Caco-2 (cell line): ENCODE data around the gene UBE2E3. TPM values are rescaled to one million over a fixed set of nuclear protein-coding genes. Genes with fewer than 3 reads are reported as not detected.
"Not testable (repeated sequence)": the region's sequence is repeated elsewhere in the genome, so short reads cannot be mapped to it uniquely, and the experiment has no call there.

Source experiments
- BruUV-seq: library from RNA; stranded (reverse); fragments of 400-500 nt; replicated peaks from 2 replicates; lab custom pipeline; 2021; lab: Mats Ljungman, UMichigan
- CTCF ChIA-PET: fragments of 300-600 bp; sonication (Branson Sonifier 250); formaldehyde crosslinking; loops from one replicate; lab custom pipeline; 2022; ENCODE audit warnings: antibody characterized with exemption; lab: Charles Lee
- POLR2A ChIA-PET: fragments of 300-600 bp; sonication (Branson Sonifier 250); formaldehyde crosslinking; loops from one replicate; lab custom pipeline; 2022; ENCODE audit warnings: antibody characterized with exemption; lab: Charles Lee
- DNase-seq, 2 experiments: peaks; one replicate each; pipeline versions ENCODE4 v3.0.0 to v3.0.0-alpha.2; 2020 to 2022
- H3K27me3 ChIP-seq: replicated peaks from 2 replicates; pipeline ENCODE4 v1.6.0; 2011; ENCODE audit warnings: low read length; ENCODE audit not compliant: control insufficient read depth, insufficient read depth
- H3K36me3 ChIP-seq: 2 replicates; pipeline ENCODE4 v1.5.1; 2011; ENCODE audit warnings: low read length; ENCODE audit not compliant: control insufficient read depth, insufficient read depth
- H3K4me1 ChIP-seq: fragments of 250-450 bp; sonication (Bioruptor Pico); 2 replicates; pipeline ENCODE4 v1.5.1; 2020; ENCODE audit warnings: mild to moderate bottlenecking
- H3K4me3 ChIP-seq: 2 replicates; pipeline ENCODE4 v1.5.1; 2011; ENCODE audit warnings: low read depth, mild to moderate bottlenecking, control low read depth, low read length
- H3K9me3 ChIP-seq: fragments of 250-450 bp; sonication (Bioruptor Pico); 2 replicates; pipeline ENCODE4 v1.5.1; 2020; ENCODE audit warnings: mild to moderate bottlenecking, moderate library complexity
- H3K27ac Mint-ChIP-seq: one replicate; pipeline ENCODE4 v1.8.0; 2022; ENCODE audit warnings: mixed read lengths; ENCODE audit not compliant: unreplicated experiment
- H3K27me3 Mint-ChIP-seq: one replicate; pipeline ENCODE4 v1.8.0; 2022; ENCODE audit warnings: mixed read lengths; ENCODE audit not compliant: insufficient read depth, unreplicated experiment
- H3K36me3 Mint-ChIP-seq: one replicate; pipeline ENCODE4 v1.8.0; 2022; ENCODE audit warnings: mild to moderate bottlenecking, mixed read lengths; ENCODE audit not compliant: insufficient read depth, unreplicated experiment
- H3K4me1 Mint-ChIP-seq: one replicate; pipeline ENCODE4 v1.8.0; 2022; ENCODE audit warnings: low read depth, mixed read lengths; ENCODE audit not compliant: unreplicated experiment
- H3K4me3 Mint-ChIP-seq: one replicate; pipeline ENCODE4 v1.8.0; 2022; ENCODE audit warnings: mild to moderate bottlenecking, moderate library complexity, mixed read lengths; ENCODE audit not compliant: unreplicated experiment
- H3K9me3 Mint-ChIP-seq: one replicate; pipeline ENCODE4 v1.8.0; 2022; ENCODE audit warnings: mixed read lengths; ENCODE audit not compliant: unreplicated experiment
- intact Hi-C: fragments of 100-400 bp; cut with micrococcal nuclease; formaldehyde crosslinking; loops from one replicate; pipeline ENCODE4 v1.10.0; 2022; ENCODE audit not compliant: unreplicated experiment
- total RNA-seq: library from RNA; stranded (reverse); gene quantifications from 2 replicates; pipeline ENCODE4 v1.2.3, GENCODE V29; 2022
- TF ChIP-seq, protein P1 (sequence below), 2 experiments: fragments of 200-600 bp in 1 of 2; IDR thresholded peaks; 1 replicate in 1 of 2; 2 replicates in 1 of 2; pipeline versions ENCODE4 v1.5.1 to v1.8.0; 2011 to 2022; ENCODE audit warnings: antibody characterized with exemption in 1 of 2, control low read depth in 1 of 2, inconsistent platforms in 1 of 2, low read depth in 1 of 2, low read length in 1 of 2, mild to moderate bottlenecking in 1 of 2, moderate library complexity in 1 of 2; ENCODE audit not compliant: insufficient read depth in 1 of 2, severe bottlenecking in 1 of 2, unreplicated experiment in 1 of 2

UBE2E3 gene
- total RNA-seq, 1 experiment from 2014 or later = 9.0 TPM

DNA sequence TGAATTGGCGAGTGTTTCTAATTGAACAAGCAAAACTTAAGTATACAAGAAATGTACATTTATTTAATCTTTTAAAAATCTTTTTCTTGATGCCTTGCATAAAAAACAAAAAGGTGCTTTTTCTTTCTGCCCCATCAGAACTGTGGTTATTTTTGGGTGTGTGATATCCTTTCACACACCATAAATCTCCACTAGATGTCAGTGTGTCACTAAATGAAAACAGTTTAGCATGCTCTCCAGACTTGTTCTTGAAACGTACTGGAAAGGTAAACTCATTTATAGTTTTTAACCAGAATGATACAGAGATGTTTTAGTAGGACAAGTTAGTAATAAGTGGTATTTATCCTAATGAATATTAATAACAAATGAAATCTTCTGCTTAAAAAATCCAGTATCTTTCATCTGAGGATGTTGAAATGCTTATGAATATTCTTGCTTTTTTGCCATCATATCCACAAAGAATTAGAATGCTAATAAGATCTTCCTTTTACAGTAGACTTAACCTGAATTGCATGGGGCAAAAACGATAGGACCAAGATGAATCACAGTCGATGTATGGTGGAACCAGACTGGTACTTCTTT, 96.8 kb downstream of the UBE2E3 start:
- CTCF ChIA-PET = no interaction called here
- no peaks in the 10 kb centered on the region for H3K36me3 ChIP-seq
- BruUV-seq = no TSS peak
- intact Hi-C loops = loop anchor here (1.0 kb wide), 2 partner anchors 389 to 638 kb away; no protein-coding TSS in a partner anchor
- POLR2A ChIA-PET = no interaction called here
- no peaks in the 10 kb centered on the region for H3K9me3 ChIP-seq
- peak in 1 of 2 experiments; percentile 36 for DNase-seq
- no peaks in the 10 kb centered on the region for H3K4me1 Mint-ChIP-seq
- TF ChIP-seq, protein P1, sequence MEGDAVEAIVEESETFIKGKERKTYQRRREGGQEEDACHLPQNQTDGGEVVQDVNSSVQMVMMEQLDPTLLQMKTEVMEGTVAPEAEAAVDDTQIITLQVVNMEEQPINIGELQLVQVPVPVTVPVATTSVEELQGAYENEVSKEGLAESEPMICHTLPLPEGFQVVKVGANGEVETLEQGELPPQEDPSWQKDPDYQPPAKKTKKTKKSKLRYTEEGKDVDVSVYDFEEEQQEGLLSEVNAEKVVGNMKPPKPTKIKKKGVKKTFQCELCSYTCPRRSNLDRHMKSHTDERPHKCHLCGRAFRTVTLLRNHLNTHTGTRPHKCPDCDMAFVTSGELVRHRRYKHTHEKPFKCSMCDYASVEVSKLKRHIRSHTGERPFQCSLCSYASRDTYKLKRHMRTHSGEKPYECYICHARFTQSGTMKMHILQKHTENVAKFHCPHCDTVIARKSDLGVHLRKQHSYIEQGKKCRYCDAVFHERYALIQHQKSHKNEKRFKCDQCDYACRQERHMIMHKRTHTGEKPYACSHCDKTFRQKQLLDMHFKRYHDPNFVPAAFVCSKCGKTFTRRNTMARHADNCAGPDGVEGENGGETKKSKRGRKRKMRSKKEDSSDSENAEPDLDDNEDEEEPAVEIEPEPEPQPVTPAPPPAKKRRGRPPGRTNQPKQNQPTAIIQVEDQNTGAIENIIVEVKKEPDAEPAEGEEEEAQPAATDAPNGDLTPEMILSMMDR (IDR thresholded peaks at IDR 0.05; ENCODE audit: insufficient read depth in 1 of 2, low read depth in 1 of 2, low read length in 1 of 2, severe bottlenecking in 1 of 2, unreplicated experiment in 1 of 2) = peak; percentile 51 to 72
- peaks cover 2% of the 10 kb centered on the region for H3K27me3 Mint-ChIP-seq
- no peaks in the 10 kb centered on the region for H3K27me3 ChIP-seq
- H3K27ac Mint-ChIP-seq = no peak overlapping the region
- H3K9me3 Mint-ChIP-seq = no peaks in the 10 kb centered on the region
- no peak overlapping the region for H3K4me3 Mint-ChIP-seq
- H3K4me3 ChIP-seq = no peak overlapping the region
- no peaks in the 10 kb centered on the region for H3K36me3 Mint-ChIP-seq
- no peaks in the 10 kb centered on the region for H3K4me1 ChIP-seq

DNA sequence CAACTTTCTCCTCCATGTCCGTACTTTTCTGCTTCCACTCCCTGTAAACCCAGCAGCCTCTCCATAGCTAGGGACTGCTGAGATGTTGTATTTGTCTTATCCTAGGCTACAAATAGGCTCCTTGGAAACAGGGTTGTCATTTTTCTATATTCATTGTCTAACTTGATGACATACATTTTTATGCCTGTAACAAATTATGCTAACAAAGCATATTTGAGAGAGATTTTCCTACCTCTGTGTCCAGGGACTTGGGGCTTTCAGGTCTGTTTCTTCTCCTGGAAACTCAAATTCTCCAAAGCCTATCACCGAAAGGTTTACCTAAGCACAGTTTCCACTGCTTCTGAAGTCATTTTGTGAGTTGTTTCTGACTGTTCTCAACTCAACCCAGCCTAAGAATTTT, 102.7 kb downstream of the UBE2E3 start:
- no peaks in the 10 kb centered on the region for H3K9me3 Mint-ChIP-seq
- Histone ChIP-seq H3K27me3 (no peaks in the 10 kb centered on the region), H3K4me3 (no peak overlapping the region), H3K9me3 (no peaks in the 10 kb centered on the region), H3K36me3 (no peaks in the 10 kb centered on the region), H3K4me1 (no peaks in the 10 kb centered on the region)
- H3K27ac Mint-ChIP-seq = no peak overlapping the region
- BruUV-seq = no TSS peak
- intact Hi-C loops = no loop called here
- ChIA-PET CTCF (no interaction called here), POLR2A (no interaction called here)
- no peaks in the 10 kb centered on the region for H3K36me3 Mint-ChIP-seq
- peaks cover 2% of the 10 kb centered on the region for H3K27me3 Mint-ChIP-seq
- TF ChIP-seq, protein P1 (IDR thresholded peaks at IDR 0.05; ENCODE audit: insufficient read depth in 1 of 2, low read depth in 1 of 2, low read length in 1 of 2, severe bottlenecking in 1 of 2, unreplicated experiment in 1 of 2) = no peak
- H3K4me3 Mint-ChIP-seq = no peak overlapping the region
- no peak for DNase-seq
- no peaks in the 10 kb centered on the region for H3K4me1 Mint-ChIP-seq

DNA sequence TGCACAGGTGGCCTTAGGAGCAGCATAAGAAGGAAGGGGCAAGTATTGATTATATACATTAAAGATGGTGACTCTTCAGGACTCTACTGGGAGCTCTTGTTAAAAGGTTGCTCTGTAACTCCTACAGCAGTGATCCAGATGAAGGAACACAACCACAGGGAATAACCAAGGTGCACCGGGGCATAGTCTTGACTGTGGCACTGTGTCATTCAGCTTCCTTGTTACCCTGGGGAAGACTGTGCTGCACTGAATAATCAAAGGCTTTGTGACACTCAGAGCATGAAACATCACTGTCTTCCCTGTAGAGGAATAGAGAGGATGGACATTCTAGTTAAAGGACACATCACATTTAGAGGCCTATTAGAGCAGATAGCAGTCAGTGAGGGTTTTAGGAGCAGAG, 105.3 kb downstream of the UBE2E3 start:
- ChIA-PET CTCF (no interaction called here), POLR2A (no interaction called here)
- no peak overlapping the region for H3K4me3 Mint-ChIP-seq

DNA sequence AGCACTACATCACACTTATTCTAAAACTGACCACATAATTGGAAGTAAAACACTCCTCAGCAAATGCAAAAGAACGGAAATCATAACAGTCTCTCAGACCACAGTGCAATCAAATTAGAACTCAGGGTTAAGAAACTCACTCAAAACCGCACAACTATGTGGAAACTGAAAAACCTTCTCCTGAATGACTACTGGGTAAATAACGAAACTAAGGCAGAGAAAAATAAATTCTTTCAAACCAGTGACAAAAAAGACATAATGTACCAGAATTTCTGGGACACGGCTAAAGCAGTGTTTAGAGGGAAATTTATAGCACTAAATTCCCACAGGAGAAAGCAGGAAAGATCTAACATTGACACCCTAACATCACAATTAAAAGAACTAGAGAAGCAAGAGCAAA, 111.5 kb downstream of the UBE2E3 start:
- H3K27me3 Mint-ChIP-seq, H3K4me3 Mint-ChIP-seq, H3K4me1 ChIP-seq, H3K36me3 Mint-ChIP-seq, H3K27ac Mint-ChIP-seq, H3K4me3 ChIP-seq, CTCF ChIA-PET, H3K9me3 ChIP-seq, BruUV-seq, POLR2A ChIA-PET, H3K4me1 Mint-ChIP-seq, H3K36me3 ChIP-seq, H3K27me3 ChIP-seq, DNase-seq, intact Hi-C loops: not testable (repeated sequence)
- H3K9me3 Mint-ChIP-seq = peaks cover 20% of the 10 kb centered on the region

More for the DNA sequence above, 105.3 kb downstream of the UBE2E3 start:
- Mint-ChIP-seq H3K27me3 (no peaks in the 10 kb centered on the region), H3K4me1 (no peaks in the 10 kb centered on the region), H3K36me3 (no peaks in the 10 kb centered on the region), H3K9me3 (no peaks in the 10 kb centered on the region), H3K27ac (no peak overlapping the region)
- no peaks in the 10 kb centered on the region for H3K36me3 ChIP-seq
- DNase-seq = no peak
- TF ChIP-seq, protein P1 (IDR thresholded peaks at IDR 0.05; ENCODE audit: insufficient read depth in 1 of 2, low read depth in 1 of 2, low read length in 1 of 2, severe bottlenecking in 1 of 2, unreplicated experiment in 1 of 2) = no peak
- H3K27me3 ChIP-seq = no peaks in the 10 kb centered on the region
- intact Hi-C loops = no loop called here
- no peaks in the 10 kb centered on the region for H3K9me3 ChIP-seq
- no peak overlapping the region for H3K4me3 ChIP-seq
- no TSS peak for BruUV-seq
- H3K4me1 ChIP-seq = no peaks in the 10 kb centered on the region
